ENCODE data around the gene TWIST2. TPM values are rescaled to one million over a fixed set of nuclear protein-coding genes. Genes with fewer than 3 reads are reported as not detected.

The TWIST2 gene
- total and polyA plus RNA-seq, 10 of the 15 experiments (the other 5 are each of a cell fraction or from before 2014, with no cell fraction given) = not detected

DNA sequence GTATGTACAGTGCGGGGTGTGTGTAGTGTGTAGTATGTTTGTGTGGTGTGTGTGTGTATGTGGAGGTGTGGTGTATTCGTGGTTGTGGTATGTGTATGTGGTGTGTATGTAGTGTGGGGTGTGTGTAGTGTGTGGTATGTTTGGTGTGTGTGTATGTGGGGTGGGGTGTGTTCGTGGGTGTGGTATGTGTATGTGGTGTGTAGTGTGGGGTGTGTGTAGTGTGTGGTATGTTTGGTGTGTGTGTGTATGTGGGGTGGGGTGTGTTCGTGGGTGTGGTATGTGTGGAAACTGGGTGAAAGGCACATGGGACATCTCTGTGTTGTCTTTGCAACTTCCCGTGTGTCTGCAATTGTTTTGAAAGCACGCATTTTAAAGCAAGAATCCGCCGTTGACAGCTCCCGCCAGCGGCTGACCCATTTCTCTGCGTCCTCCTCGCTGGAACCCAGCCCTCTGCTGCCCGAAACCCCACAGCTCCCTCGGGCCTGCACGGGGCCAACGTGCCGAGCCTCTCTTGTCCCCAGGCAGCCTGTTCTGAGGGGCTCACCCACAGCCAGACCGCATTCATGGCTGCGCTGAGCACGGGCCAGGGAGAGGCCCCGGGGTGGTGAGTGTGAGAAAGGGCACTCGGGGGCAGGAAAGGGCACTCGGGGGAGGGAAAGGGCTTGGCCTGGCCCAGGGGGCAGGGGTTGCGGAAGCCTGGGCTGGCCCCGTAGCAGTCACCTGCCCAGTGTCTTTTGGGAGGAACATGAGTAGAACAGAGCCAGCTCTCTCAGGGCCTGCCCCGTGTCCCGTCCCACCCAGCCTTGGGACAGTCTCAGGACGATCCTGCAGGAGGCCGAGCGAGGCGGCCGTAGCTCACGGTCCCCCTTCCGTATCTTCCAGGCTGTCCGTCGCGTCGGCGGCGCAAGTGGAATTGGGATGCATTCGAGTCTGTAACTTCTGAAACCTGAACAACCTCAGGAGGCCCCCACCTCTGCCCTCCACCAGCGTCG lies 61.4 kb downstream of the TWIST2 start (continued):
- TF ChIP-seq PML (IDR thresholded peaks at IDR 0.05; ENCODE audit: low read length) (no peak), ZNF274 (IDR thresholded peaks at IDR 0.05; ENCODE audit: insufficient read depth, insufficient read length) (no peak), KLF5 (IDR thresholded peaks at IDR 0.05; ENCODE audit: partially characterized antibody) (no peak)
- TF ChIP-seq, protein P1, sequence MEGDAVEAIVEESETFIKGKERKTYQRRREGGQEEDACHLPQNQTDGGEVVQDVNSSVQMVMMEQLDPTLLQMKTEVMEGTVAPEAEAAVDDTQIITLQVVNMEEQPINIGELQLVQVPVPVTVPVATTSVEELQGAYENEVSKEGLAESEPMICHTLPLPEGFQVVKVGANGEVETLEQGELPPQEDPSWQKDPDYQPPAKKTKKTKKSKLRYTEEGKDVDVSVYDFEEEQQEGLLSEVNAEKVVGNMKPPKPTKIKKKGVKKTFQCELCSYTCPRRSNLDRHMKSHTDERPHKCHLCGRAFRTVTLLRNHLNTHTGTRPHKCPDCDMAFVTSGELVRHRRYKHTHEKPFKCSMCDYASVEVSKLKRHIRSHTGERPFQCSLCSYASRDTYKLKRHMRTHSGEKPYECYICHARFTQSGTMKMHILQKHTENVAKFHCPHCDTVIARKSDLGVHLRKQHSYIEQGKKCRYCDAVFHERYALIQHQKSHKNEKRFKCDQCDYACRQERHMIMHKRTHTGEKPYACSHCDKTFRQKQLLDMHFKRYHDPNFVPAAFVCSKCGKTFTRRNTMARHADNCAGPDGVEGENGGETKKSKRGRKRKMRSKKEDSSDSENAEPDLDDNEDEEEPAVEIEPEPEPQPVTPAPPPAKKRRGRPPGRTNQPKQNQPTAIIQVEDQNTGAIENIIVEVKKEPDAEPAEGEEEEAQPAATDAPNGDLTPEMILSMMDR (IDR thresholded peaks at IDR 0.05 in 2 of 3, conservative IDR thresholded peaks at IDR 0.05 in 1 of 3; ENCODE audit: control insufficient read depth in 2 of 3, extremely low read depth in 1 of 3, insufficient read depth in 1 of 3, low read depth in 3 of 3, low read length in 3 of 3) = no peak

DNA sequence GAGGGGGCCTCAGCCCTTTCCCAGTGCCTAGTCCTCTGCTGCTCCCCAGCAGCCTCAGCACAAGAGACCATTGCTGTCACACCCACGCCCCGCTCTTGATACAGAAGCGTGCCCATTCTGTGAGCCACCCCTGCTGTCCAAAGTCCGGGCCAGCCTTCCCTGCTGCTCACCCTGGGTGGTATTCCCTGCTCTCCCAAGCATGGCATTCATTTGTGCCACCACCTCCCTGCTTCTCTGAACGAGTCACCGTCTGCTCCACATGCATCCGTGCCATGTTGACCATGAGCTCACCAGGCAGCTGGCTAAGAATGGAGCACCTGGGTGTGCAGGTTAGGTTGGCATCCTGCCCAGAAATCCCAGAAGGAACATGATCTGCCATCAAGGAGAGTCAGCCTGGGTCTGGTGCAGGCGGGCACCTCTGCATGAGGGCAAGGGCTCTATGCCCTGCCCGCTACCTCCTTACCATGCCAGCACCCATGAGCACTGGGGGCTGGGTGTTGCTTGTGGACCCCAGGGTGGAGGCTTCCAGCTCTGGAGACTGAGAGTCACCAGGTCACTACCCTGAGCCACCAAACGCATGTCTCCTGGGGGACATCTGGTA lies 63.0 kb downstream of the TWIST2 start:
- Histone ChIP-seq H3K27me3 (replicated peaks in 1 of 2; ENCODE audit: control insufficient read depth in 2 of 2, insufficient read depth in 2 of 2, low read length in 1 of 2) (no peaks in the 10 kb centered on the region; a peak in 1 of 4 replicates), H3K4me3 (no peak overlapping the region), H3K27ac (ENCODE audit: control insufficient read depth, insufficient read depth) (no peak overlapping the region), H3K4me1 (ENCODE audit: control insufficient read depth, insufficient read depth, low read length) (no peaks in the 10 kb centered on the region), H3K36me3 (ENCODE audit: control insufficient read depth in 2 of 2, insufficient read depth in 2 of 2, low read length in 1 of 2) (no peaks in the 10 kb centered on the region), H3K9ac (ENCODE audit: control insufficient read depth, insufficient read depth, low read length) (no peak overlapping the region), H3K9me3 (replicated peaks; ENCODE audit: control insufficient read depth, insufficient read depth, low read length) (no peaks in the 10 kb centered on the region; the same call in 2 of the 3 replicates), H3K79me2 (ENCODE audit: control insufficient read depth, insufficient read depth, low read length) (no peaks in the 10 kb centered on the region), H4K20me1 (ENCODE audit: control insufficient read depth, insufficient read depth) (no peaks in the 10 kb centered on the region), H3K4me2 (ENCODE audit: control insufficient read depth, insufficient read depth) (no peak overlapping the region), H2AFZ (ENCODE audit: control insufficient read depth, low read depth, low read length) (no peak overlapping the region)
- 62% methylated on average over 10 of the region's 10 CpGs for WGBS (ENCODE audit: insufficient coverage, insufficient replicate concordance, low lambda C conversion rate, missing lambda C conversion rate)
- in situ Hi-C loops (cut with MboI) = no loop called here
- ChIA-PET SMC1A (ENCODE audit: uncharacterized antibody, unreplicated experiment) (no interaction called here), RAD21 (ENCODE audit: unreplicated experiment) (no interaction called here), POLR2A (no interaction called here), CTCF (interaction anchor here (0.7 kb wide), 1 partner anchor 338 kb away, joined by 3 read pairs; no protein-coding TSS in a partner anchor)
- TF ChIP-seq SRF (IDR thresholded peaks at IDR 0.05; ENCODE audit: low read depth in 2 of 2, low read length in 2 of 2) = no peak
- TF ChIP-seq, protein P2, sequence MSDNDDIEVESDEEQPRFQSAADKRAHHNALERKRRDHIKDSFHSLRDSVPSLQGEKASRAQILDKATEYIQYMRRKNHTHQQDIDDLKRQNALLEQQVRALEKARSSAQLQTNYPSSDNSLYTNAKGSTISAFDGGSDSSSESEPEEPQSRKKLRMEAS (IDR thresholded peaks at IDR 0.05; ENCODE audit: low read depth, low read length) = no peak
- TF ChIP-seq BACH1 (IDR thresholded peaks at IDR 0.05; ENCODE audit: borderline replicate concordance) = no peak
- TF ChIP-seq CBFB (IDR thresholded peaks at IDR 0.05; ENCODE audit: low read depth) = no peak
- TF ChIP-seq, protein P3, sequence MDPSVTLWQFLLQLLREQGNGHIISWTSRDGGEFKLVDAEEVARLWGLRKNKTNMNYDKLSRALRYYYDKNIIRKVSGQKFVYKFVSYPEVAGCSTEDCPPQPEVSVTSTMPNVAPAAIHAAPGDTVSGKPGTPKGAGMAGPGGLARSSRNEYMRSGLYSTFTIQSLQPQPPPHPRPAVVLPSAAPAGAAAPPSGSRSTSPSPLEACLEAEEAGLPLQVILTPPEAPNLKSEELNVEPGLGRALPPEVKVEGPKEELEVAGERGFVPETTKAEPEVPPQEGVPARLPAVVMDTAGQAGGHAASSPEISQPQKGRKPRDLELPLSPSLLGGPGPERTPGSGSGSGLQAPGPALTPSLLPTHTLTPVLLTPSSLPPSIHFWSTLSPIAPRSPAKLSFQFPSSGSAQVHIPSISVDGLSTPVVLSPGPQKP (IDR thresholded peaks at IDR 0.05; ENCODE audit: low read depth, low read length) = no peak
- ATAC-seq (no peak), DNase-seq (ENCODE audit: low read depth, low spot score) (no peak), FAIRE-seq (no peak)
- intact Hi-C loops (cut with micrococcal nuclease; ENCODE audit: unreplicated experiment) = no loop called here
- no TSS peak for BruUV-seq (replicated peaks)
